Sigmoid colon (tissue), 4 donors: ENCODE measurements around the gene ZNF219.

Experiments
- CTCF ChIP-seq, 4 experiments: fragments of 450-650 bp in 3 of 4; fragments of 200-600 bp in 1 of 4; IDR thresholded peaks; one replicate each; pipeline ENCODE4 v1.5.1; 2016 to 2019; ENCODE audit warnings: antibody characterized with exemption in 4 of 4, mild to moderate bottlenecking in 3 of 4, moderate library complexity in 2 of 4
- EP300 ChIP-seq, 4 donors: sonication (generic); formaldehyde crosslinking; IDR thresholded peaks; one replicate each; pipeline ENCODE4 v1.6.1; 2017; ENCODE audit warnings: antibody characterized with exemption in 4 of 4
- POLR2A ChIP-seq, 2 donors: fragments of 450-650 bp; IDR thresholded peaks; one replicate each; pipeline ENCODE4 v1.6.1; 2016; ENCODE audit warnings: antibody characterized with exemption in 2 of 2, mild to moderate bottlenecking in 2 of 2, moderate library complexity in 2 of 2

- no peak for TF ChIP-seq EP300 (IDR thresholded peaks at IDR 0.05)
- no peak for TF ChIP-seq POLR2A (IDR thresholded peaks at IDR 0.05)
- TF ChIP-seq CTCF (IDR thresholded peaks at IDR 0.05): no peak
Measured at GRCh38 chr14:21101802-21102413, 3.5 kb upstream of the ZNF219 start.
